Stimulated activated CD4-positive, alpha-beta T cell treated with anti-CD3 and anti-CD28 coated beads, Interleukin-12 subunit alpha, Interleukin-12 subunit beta, amount 100 ng/mL, for 24 hours (primary cell): Measurements from ENCODE around the gene ZNF496.

Experiments
- DNase-seq, 2 experiments: peaks; one replicate each; pipeline ENCODE4 v3.0.0-alpha.2; 2020; ENCODE audit warnings: low read depth in 2 of 2

ZNF496 gene

GRCh38 chr1:247328311-247328710, 3.4 kb downstream of the ZNF496 start:
- no peak for DNase-seq

GRCh38 chr1:247326411-247327130, 5.1 kb downstream of the ZNF496 start:
- no peak for DNase-seq

- no peak for DNase-seq
Measured at GRCh38 chr1:247324923-247325322, 6.7 kb downstream of the ZNF496 start.

GRCh38 chr1:247324204-247324787, 7.4 kb downstream of the ZNF496 start:
- DNase-seq = no peak

GRCh38 chr1:247322849-247323586, 8.6 kb downstream of the ZNF496 start:
- DNase-seq = no peak

- no peak for DNase-seq
Measured at GRCh38 chr1:247322442-247322841, 9.2 kb downstream of the ZNF496 start.

- DNase-seq = no peak
Measured at GRCh38 chr1:247317702-247318101, 14.0 kb downstream of the ZNF496 start.

- DNase-seq = no peak
Measured at GRCh38 chr1:247316590-247317197, 15.0 kb downstream of the ZNF496 start.

- DNase-seq = no peak
Measured at GRCh38 chr1:247304031-247304430, 27.6 kb downstream of the ZNF496 start.

- DNase-seq = no peak
Measured at GRCh38 chr1:247303216-247303615, 28.5 kb downstream of the ZNF496 start.

- DNase-seq = no peak
Measured at GRCh38 chr1:247301176-247301540, 30.5 kb downstream of the ZNF496 start.

- no peak for DNase-seq
Measured at GRCh38 chr1:247300491-247301175, 31.0 kb downstream of the ZNF496 start.

GRCh38 chr1:247299723-247300381, 31.8 kb downstream of the ZNF496 start:
- DNase-seq = no peak

GRCh38 chr1:247298701-247299100, 33.0 kb downstream of the ZNF496 start:
- DNase-seq = no peak

- DNase-seq = no peak
Measured at GRCh38 chr1:247298124-247298481, 33.6 kb downstream of the ZNF496 start.

GRCh38 chr1:247297263-247298123, 34.2 kb downstream of the ZNF496 start:
- no peak for DNase-seq

- no peak for DNase-seq
Measured at GRCh38 chr1:247296599-247297180, 35.0 kb downstream of the ZNF496 start.

GRCh38 chr1:247295746-247296145, 35.9 kb downstream of the ZNF496 start:
- no peak for DNase-seq

- no peak for DNase-seq
Measured at GRCh38 chr1:247295274-247295684, 36.4 kb downstream of the ZNF496 start.

- no peak for DNase-seq
Measured at GRCh38 chr1:247294282-247294681, 37.4 kb downstream of the ZNF496 start.
